Measurements from ENCODE around the gene AGER. TPM values are rescaled to one million over a fixed set of nuclear protein-coding genes. Genes with fewer than 3 reads are reported as not detected.
A peak's percentile ranks its signal among the peaks of the same experiment; 100 is the strongest.

AGER gene
- total RNA-seq, 1 donor from 2014 or later, result 1.1 TPM

- no peaks in the 10 kb centered on the region for H4K20me1 ChIP-seq (ENCODE audit: low read depth)
- H3K36me3 Mint-ChIP-seq, result no peaks in the 10 kb centered on the region
- H3K27me3 ChIP-seq, result no peaks in the 10 kb centered on the region
- no peaks in the 10 kb centered on the region for H3K4me1 Mint-ChIP-seq
- H3K9me3 ChIP-seq (ENCODE audit: low read depth), result no peaks in the 10 kb centered on the region
- H3K36me3 ChIP-seq, result no peaks in the 10 kb centered on the region
- no peak for TF ChIP-seq EZH2phosphoT487 (IDR thresholded peaks at IDR 0.05)
- TF ChIP-seq EZH2 (IDR thresholded peaks at IDR 0.05), result no peak
- TF ChIP-seq CTCF (IDR thresholded peaks at IDR 0.05), result no peak
- H3K27ac ChIP-seq, result no peak overlapping the region
- no peaks in the 10 kb centered on the region for H3K9me3 Mint-ChIP-seq
- peaks cover 12% of the 10 kb centered on the region for H3K27me3 Mint-ChIP-seq (ENCODE audit: insufficient read depth, low read depth)
- no peak overlapping the region for H3K4me3 ChIP-seq
- H3F3A ChIP-seq (ENCODE audit: low read depth), result no peaks in the 10 kb centered on the region
- H3K4me3 Mint-ChIP-seq, result no peak overlapping the region
- no peaks in the 10 kb centered on the region for H3K4me1 ChIP-seq
- no peak overlapping the region for H3K4me2 ChIP-seq
- no peak overlapping the region for H3K9ac ChIP-seq
- no peak for DNase-seq (ENCODE audit: low spot score)
- no peak overlapping the region for H3K27ac Mint-ChIP-seq
- H2AFZ ChIP-seq (replicated peaks), result no peak overlapping the region
- H3K79me2 ChIP-seq (ENCODE audit: low read depth), result no peaks in the 10 kb centered on the region
These were observed 34.1 kb upstream of the AGER start for GRCh38 chr6:32218167-32218566.

- Histone ChIP-seq H3K27me3 (no peaks in the 10 kb centered on the region), H4K20me1 (ENCODE audit: low read depth) (no peaks in the 10 kb centered on the region), H3K4me1 (no peaks in the 10 kb centered on the region), H3K36me3 (no peaks in the 10 kb centered on the region), H3K27ac (no peak overlapping the region), H3K4me3 (no peak overlapping the region), H3K79me2 (ENCODE audit: low read depth) (no peaks in the 10 kb centered on the region), H3K9me3 (ENCODE audit: low read depth) (no peaks in the 10 kb centered on the region), H2AFZ (replicated peaks) (no peak overlapping the region), H3F3A (ENCODE audit: low read depth) (no peaks in the 10 kb centered on the region), H3K9ac (no peak overlapping the region), H3K4me2 (no peak overlapping the region)
- Mint-ChIP-seq H3K27ac (no peak overlapping the region), H3K36me3 (no peaks in the 10 kb centered on the region), H3K4me1 (no peaks in the 10 kb centered on the region), H3K9me3 (no peaks in the 10 kb centered on the region), H3K27me3 (ENCODE audit: insufficient read depth, low read depth) (peaks cover 12% of the 10 kb centered on the region), H3K4me3 (no peak overlapping the region)
- TF ChIP-seq EZH2 (IDR thresholded peaks at IDR 0.05) (no peak), CTCF (IDR thresholded peaks at IDR 0.05) (no peak), EZH2phosphoT487 (IDR thresholded peaks at IDR 0.05) (no peak)
- no peak for DNase-seq (ENCODE audit: low spot score)
These were observed 32.9 kb upstream of the AGER start for GRCh38 chr6:32216998-32217397.

- Histone ChIP-seq H3K4me3 (no peak overlapping the region), H3K4me1 (no peaks in the 10 kb centered on the region), H3F3A (ENCODE audit: low read depth) (no peaks in the 10 kb centered on the region), H3K9ac (no peak overlapping the region), H2AFZ (replicated peaks) (no peak overlapping the region), H3K79me2 (ENCODE audit: low read depth) (no peaks in the 10 kb centered on the region), H3K9me3 (ENCODE audit: low read depth) (no peaks in the 10 kb centered on the region), H3K27me3 (no peaks in the 10 kb centered on the region), H3K4me2 (no peak overlapping the region), H3K36me3 (no peaks in the 10 kb centered on the region), H3K27ac (no peak overlapping the region), H4K20me1 (ENCODE audit: low read depth) (no peaks in the 10 kb centered on the region)
- no peaks in the 10 kb centered on the region for H3K36me3 Mint-ChIP-seq
- H3K4me3 Mint-ChIP-seq, result no peak overlapping the region
- H3K4me1 Mint-ChIP-seq, result no peaks in the 10 kb centered on the region
- peaks cover 12% of the 10 kb centered on the region for H3K27me3 Mint-ChIP-seq (ENCODE audit: insufficient read depth, low read depth)
- no peak for DNase-seq (ENCODE audit: low spot score)
- H3K9me3 Mint-ChIP-seq, result no peaks in the 10 kb centered on the region
- TF ChIP-seq EZH2 (IDR thresholded peaks at IDR 0.05), result no peak
- H3K27ac Mint-ChIP-seq, result peak overlapping the region; percentile 46
These were observed 32.2 kb upstream of the AGER start for GRCh38 chr6:32216285-32216684.

GRCh38 chr6:32215617-32216016 lies 31.6 kb upstream of the AGER start:
- no peak overlapping the region for H2AFZ ChIP-seq (replicated peaks)
- DNase-seq (ENCODE audit: low spot score), result no peak
- Mint-ChIP-seq H3K27me3 (ENCODE audit: insufficient read depth, low read depth) (peaks cover 12% of the 10 kb centered on the region), H3K4me1 (no peaks in the 10 kb centered on the region), H3K27ac (no peak overlapping the region), H3K9me3 (no peaks in the 10 kb centered on the region), H3K4me3 (no peak overlapping the region), H3K36me3 (no peaks in the 10 kb centered on the region)
- no peaks in the 10 kb centered on the region for H3K79me2 ChIP-seq (ENCODE audit: low read depth)
- H3K9me3 ChIP-seq (ENCODE audit: low read depth), result no peaks in the 10 kb centered on the region
- H3K27ac ChIP-seq, result no peak overlapping the region
- TF ChIP-seq CTCF (IDR thresholded peaks at IDR 0.05), result no peak
- TF ChIP-seq EZH2phosphoT487 (IDR thresholded peaks at IDR 0.05), result no peak
- no peak for TF ChIP-seq EZH2 (IDR thresholded peaks at IDR 0.05)
- H3K4me1 ChIP-seq, result no peaks in the 10 kb centered on the region
- H3K36me3 ChIP-seq, result no peaks in the 10 kb centered on the region
- no peaks in the 10 kb centered on the region for H3F3A ChIP-seq (ENCODE audit: low read depth)
- H3K9ac ChIP-seq, result no peak overlapping the region
- no peaks in the 10 kb centered on the region for H3K27me3 ChIP-seq
- H3K4me3 ChIP-seq, result no peak overlapping the region
- H3K4me2 ChIP-seq, result no peak overlapping the region
- H4K20me1 ChIP-seq (ENCODE audit: low read depth), result no peaks in the 10 kb centered on the region
